Osteoblast (primary cell): ENCODE results near the gene GHITM. TPM values are rescaled to one million over a fixed set of nuclear protein-coding genes. Genes with fewer than 3 reads are reported as not detected.

Experiments
- DNase-seq: peaks from one replicate; pipeline ENCODE4 v3.0.0; 2011; ENCODE audit warnings: low spot score, mixed read lengths; ENCODE audit not compliant: insufficient read length; ENCODE audit errors: missing footprints
- H2AFZ ChIP-seq: 2 replicates; pipeline ENCODE4 v1.6.0; 2011; ENCODE audit warnings: mild to moderate bottlenecking, low read length
- H3K27ac ChIP-seq: 2 replicates; pipeline ENCODE4 v1.5.1; 2011; ENCODE audit warnings: mild to moderate bottlenecking, low read depth, low read length, moderate library complexity
- H3K27me3 ChIP-seq: 2 replicates; pipeline ENCODE4 v1.6.0; 2012; ENCODE audit warnings: mild to moderate bottlenecking, control low read depth, inconsistent platforms, low read length, moderate library complexity; ENCODE audit not compliant: insufficient read depth
- H3K36me3 ChIP-seq: 2 replicates; pipeline ENCODE4 v1.5.1; 2011; ENCODE audit warnings: mild to moderate bottlenecking, low read length, control low read depth, moderate library complexity; ENCODE audit not compliant: insufficient read depth
- H3K4me1 ChIP-seq: 2 replicates; pipeline ENCODE4 v1.5.1; 2011; ENCODE audit warnings: mild to moderate bottlenecking, low read length, control low read depth, moderate library complexity; ENCODE audit not compliant: insufficient read depth
- H3K4me2 ChIP-seq: 2 replicates; pipeline ENCODE4 v1.6.0; 2011; ENCODE audit warnings: mild to moderate bottlenecking, low read length; ENCODE audit not compliant: insufficient read depth
- H3K4me3 ChIP-seq: fragments of 200-600 bp; sonication (generic); 3 replicates; pipeline ENCODE4 v1.5.1; 2012; ENCODE audit warnings: mild to moderate bottlenecking, low read length, inconsistent platforms; ENCODE audit not compliant: insufficient read depth
- H3K79me2 ChIP-seq: 2 replicates; pipeline ENCODE4 v1.6.0; 2012; ENCODE audit warnings: mild to moderate bottlenecking, low read length, control low read depth, inconsistent platforms; ENCODE audit not compliant: insufficient read depth
- H3K9me3 ChIP-seq: 2 replicates; pipeline ENCODE4 v1.5.1; 2011; ENCODE audit warnings: low read depth, low read length, control low read depth
- H4K20me1 ChIP-seq: 2 replicates; pipeline ENCODE4 v1.6.0; 2012; ENCODE audit warnings: mild to moderate bottlenecking, low read length, control low read depth; ENCODE audit not compliant: insufficient read depth
- total RNA-seq: library from RNA; depleted of rRNA; stranded (reverse); fragments of >200 nt; gene quantifications from 2 replicates; pipeline ENCODE4 v1.2.3, GENCODE V29; 2012
- TF ChIP-seq, protein P1 (sequence below): IDR thresholded peaks from 2 replicates; pipeline ENCODE4 v1.5.1; 2011; ENCODE audit warnings: mild to moderate bottlenecking, low read depth, low read length, moderate library complexity; ENCODE audit errors: extremely low read depth

Gene GHITM
- total RNA-seq, 1 donor, result 189 TPM

DNA sequence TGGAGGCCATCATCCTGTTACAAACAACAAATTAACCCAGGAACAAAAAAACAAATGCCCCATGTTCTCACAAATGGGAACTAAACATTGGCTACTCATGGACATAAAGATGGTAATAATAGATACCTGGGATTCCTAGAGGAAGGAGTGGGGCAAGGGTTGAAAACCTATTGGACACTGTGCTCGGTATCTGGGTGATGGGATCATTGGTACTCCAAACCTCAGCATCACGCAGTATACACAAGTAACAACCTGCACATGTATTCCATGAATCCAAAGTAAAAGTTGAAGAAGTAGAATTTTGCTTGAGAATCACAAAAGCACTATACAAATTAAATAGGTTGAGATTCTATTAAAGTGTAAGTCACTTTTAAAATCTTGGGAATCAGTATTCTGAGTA is 16.7 kb downstream of the GHITM start:
- H3K4me2 ChIP-seq, result no peak overlapping the region
- no peaks in the 10 kb centered on the region for H3K9me3 ChIP-seq
- no peaks in the 10 kb centered on the region for H3K79me2 ChIP-seq
- H3K27me3 ChIP-seq, result no peaks in the 10 kb centered on the region
- no peak for DNase-seq
- no peaks in the 10 kb centered on the region for H4K20me1 ChIP-seq
- no peaks in the 10 kb centered on the region for H3K4me1 ChIP-seq
- no peak overlapping the region for H3K4me3 ChIP-seq
- no peak overlapping the region for H3K27ac ChIP-seq
- H3K36me3 ChIP-seq, result peaks cover 17% of the 10 kb centered on the region
- TF ChIP-seq, protein P1, sequence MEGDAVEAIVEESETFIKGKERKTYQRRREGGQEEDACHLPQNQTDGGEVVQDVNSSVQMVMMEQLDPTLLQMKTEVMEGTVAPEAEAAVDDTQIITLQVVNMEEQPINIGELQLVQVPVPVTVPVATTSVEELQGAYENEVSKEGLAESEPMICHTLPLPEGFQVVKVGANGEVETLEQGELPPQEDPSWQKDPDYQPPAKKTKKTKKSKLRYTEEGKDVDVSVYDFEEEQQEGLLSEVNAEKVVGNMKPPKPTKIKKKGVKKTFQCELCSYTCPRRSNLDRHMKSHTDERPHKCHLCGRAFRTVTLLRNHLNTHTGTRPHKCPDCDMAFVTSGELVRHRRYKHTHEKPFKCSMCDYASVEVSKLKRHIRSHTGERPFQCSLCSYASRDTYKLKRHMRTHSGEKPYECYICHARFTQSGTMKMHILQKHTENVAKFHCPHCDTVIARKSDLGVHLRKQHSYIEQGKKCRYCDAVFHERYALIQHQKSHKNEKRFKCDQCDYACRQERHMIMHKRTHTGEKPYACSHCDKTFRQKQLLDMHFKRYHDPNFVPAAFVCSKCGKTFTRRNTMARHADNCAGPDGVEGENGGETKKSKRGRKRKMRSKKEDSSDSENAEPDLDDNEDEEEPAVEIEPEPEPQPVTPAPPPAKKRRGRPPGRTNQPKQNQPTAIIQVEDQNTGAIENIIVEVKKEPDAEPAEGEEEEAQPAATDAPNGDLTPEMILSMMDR, result no peak
- no peak overlapping the region for H2AFZ ChIP-seq

DNA sequence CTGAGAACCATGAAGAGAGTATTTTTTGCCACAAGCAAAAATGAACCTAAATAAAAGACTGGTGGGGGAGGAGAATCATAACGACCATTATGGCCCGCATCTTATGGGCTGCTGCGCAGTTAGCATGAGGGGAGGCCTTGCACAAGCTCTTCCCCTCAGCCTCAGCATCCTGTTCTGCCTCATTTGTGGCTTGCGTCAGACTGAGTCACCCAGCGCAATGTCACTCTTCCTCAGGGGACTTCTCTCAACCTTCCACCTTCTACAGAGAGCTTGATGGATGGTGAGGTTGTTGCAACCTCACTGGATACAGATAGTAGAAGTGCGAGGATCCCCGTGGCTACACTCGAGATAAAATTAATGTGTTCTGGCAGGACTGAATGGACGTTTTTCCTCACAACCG is 17.5 kb downstream of the GHITM start:
- peaks cover 11% of the 10 kb centered on the region for H3K36me3 ChIP-seq
- no peak overlapping the region for H2AFZ ChIP-seq
- no peaks in the 10 kb centered on the region for H3K4me1 ChIP-seq
- no peaks in the 10 kb centered on the region for H4K20me1 ChIP-seq
- no peak overlapping the region for H3K4me3 ChIP-seq
- H3K4me2 ChIP-seq, result no peak overlapping the region
- no peaks in the 10 kb centered on the region for H3K27me3 ChIP-seq
- H3K79me2 ChIP-seq, result no peaks in the 10 kb centered on the region
- no peak overlapping the region for H3K27ac ChIP-seq
- no peaks in the 10 kb centered on the region for H3K9me3 ChIP-seq
- no peak for DNase-seq
- TF ChIP-seq, protein P1, result no peak

DNA sequence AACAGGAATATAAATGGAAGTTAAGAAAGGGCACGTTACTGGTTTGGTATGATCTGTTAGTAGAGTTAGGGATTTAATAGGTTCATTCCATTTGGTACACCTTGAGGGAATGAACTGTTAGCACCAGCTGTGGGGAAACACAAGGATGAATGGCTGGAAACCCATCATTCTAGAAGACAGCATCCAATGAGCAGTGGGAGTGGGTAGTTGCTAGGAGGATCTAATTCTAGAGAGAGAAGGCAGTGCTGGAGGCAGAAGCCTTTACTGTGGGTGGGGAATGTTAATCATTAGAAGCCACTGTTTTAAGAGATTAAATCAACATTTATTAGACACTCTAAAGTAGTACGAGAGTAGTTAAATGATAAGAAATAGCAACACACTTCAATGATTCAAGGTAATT is 18.8 kb downstream of the GHITM start:
- no peak for DNase-seq
- H3K4me2 ChIP-seq, result no peak overlapping the region
- H4K20me1 ChIP-seq, result no peaks in the 10 kb centered on the region
- TF ChIP-seq, protein P1, result no peak
- no peaks in the 10 kb centered on the region for H3K4me1 ChIP-seq
- H3K36me3 ChIP-seq, result no peaks in the 10 kb centered on the region
- no peak overlapping the region for H3K4me3 ChIP-seq
- no peak overlapping the region for H2AFZ ChIP-seq
- H3K9me3 ChIP-seq, result no peaks in the 10 kb centered on the region
- no peaks in the 10 kb centered on the region for H3K27me3 ChIP-seq
- H3K79me2 ChIP-seq, result no peaks in the 10 kb centered on the region
- no peak overlapping the region for H3K27ac ChIP-seq

DNA sequence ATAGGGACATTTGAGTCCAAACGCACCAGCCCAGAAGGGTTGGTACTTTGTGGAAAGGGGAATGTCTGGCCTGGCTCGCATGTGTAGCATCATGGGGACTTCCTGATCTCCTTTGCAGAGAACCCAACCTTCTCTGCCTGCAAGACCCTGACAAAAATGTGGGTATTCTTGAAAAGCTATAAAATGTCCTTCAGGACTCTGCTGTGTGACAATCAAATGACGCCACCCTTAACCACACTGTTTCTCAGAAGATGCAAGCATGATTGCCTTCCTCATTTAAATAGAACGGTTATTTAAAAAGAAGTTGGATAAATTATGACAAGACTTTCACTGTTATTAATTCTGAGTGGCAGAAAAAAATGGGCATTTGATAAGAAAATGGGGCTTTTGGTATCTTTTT is 19.2 kb downstream of the GHITM start:
- no peaks in the 10 kb centered on the region for H3K4me1 ChIP-seq
- no peak overlapping the region for H2AFZ ChIP-seq
- no peak overlapping the region for H3K27ac ChIP-seq
- H3K4me3 ChIP-seq, result no peak overlapping the region
- H3K79me2 ChIP-seq, result no peaks in the 10 kb centered on the region
- H3K4me2 ChIP-seq, result no peak overlapping the region
- TF ChIP-seq, protein P1, result no peak
- no peaks in the 10 kb centered on the region for H4K20me1 ChIP-seq
- no peaks in the 10 kb centered on the region for H3K9me3 ChIP-seq
- H3K36me3 ChIP-seq, result no peaks in the 10 kb centered on the region
- DNase-seq, result no peak
- H3K27me3 ChIP-seq, result no peaks in the 10 kb centered on the region
